HuH-7.5 (cell line): ENCODE measurements around the gene FTL.
A peak's percentile ranks its signal among the peaks of the same experiment; 100 is the strongest.

ENCODE experiments used
- DNase-seq: peaks from one replicate; pipeline ENCODE4 v3.0.0; 2011; ENCODE audit warnings: low spot score

Gene FTL

DNA sequence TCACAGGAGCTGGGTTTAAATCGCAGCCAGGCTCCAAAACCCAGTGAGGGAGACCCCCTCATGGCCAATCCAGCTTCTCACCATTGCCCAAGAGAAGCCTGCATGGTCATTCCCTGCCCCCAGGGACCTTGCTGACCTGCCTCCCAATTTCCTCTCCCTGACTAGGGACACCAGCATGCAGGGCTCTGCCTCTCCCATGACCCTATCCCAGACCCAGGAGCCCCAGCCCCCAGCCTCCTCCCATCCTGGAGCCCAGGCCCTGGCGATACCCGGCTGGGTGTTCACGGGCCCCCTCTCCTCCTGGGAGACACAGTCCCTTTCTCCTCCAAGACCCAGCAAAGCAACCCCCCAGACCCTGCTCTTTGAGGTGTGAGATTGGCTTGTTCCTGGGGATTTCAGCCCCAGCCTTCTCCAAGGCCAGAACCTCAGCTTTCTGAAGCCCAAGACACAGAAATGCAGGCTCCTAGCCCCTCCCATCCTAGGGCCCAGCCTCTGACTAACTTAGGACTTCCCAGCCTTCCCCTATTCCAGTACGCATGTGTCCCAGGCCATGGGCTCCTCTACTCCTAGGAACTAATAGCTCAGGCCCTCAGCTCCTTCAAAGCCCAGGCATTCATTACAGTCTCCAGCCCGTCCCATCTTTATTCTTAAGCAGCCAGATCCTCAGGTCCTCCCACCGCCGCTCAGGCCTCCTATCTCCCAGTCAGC lies 26.9 kb downstream of the FTL start:
- DNase-seq: peak; percentile 65

DNA sequence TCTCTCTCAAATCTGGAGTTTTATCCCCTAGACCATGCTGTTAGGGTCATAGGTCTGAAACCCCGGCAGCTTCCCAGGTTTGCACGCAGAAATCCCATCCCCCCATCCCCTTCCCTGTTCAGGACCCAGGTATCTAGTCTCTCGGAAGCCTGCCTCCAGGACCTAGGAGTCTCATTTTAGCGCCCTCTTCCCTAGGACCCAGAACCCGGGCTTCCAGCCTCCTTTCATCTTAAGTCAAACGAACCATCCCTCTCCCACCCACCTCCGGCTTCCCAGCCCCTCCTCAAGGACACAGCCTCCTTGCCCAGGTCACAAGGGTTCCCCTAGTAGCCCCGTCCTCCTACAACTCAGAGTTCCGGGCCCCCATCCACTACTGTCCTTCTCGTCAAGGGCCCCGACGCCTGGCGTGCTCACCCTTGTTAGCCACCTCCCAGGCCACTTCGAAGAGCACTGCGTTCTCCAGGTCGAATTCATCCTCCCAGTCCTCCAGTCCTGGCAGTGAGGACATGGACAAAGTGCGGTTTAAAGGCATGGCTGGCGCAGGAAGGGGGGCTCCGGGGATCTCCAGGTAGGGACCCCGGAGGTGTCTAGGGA lies 27.6 kb downstream of the FTL start:
- DNase-seq: no peak

DNA sequence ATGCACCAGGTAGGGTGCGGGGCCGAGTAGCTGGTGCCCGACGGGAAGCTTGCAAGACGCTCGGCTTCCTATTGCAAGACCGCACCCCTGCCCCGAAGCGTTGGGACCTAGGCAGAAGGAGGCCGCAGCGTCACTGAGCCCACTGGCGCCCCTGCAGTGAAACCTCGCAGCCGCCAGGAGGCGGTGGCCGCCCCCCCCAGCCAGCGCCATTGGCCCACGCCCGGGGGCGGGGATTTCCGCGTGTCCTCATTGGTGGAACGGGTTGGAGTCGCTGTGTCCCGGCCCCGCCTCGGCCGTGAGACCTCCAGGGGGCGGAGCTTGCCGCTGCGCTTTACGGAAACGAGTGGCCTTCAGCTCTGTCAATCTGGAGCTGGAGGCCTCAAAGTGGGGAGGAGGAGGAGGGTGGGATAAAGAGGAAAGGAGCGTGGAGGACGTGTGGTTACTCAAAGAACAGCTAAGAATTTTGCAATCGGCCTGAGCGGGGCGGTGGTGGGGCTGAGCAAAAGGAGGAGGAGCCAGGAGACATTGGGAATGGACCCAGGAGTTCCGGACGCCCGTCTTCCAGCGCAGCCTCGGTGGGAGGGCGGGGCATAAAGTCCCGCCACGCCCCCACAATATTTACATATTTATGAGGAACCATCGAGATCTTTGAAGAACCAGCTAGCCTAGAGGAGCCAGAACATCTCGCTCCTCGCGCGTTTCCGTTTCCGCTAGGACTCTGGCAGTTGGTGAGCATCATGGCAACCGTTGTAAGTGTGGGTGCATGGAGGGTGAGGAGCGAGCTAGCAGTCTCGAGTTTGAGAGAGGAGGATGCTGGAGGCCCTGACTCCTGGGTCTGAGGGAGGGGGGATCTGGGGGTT lies 28.3 kb downstream of the FTL start, which contains the start of the genes GYS1 and RUVBL2:
Gene GYS1, minus strand, starts transcription at position 135 of the 860 bp plus-strand sequence. CDS start 197 bp downstream, outside the sequence.
Gene RUVBL2, plus strand, starts transcription at position 713 of the 860 bp plus-strand sequence. Its CDS starts 25 bp downstream, at position 738.
- DNase-seq: peak; percentile 98

DNA sequence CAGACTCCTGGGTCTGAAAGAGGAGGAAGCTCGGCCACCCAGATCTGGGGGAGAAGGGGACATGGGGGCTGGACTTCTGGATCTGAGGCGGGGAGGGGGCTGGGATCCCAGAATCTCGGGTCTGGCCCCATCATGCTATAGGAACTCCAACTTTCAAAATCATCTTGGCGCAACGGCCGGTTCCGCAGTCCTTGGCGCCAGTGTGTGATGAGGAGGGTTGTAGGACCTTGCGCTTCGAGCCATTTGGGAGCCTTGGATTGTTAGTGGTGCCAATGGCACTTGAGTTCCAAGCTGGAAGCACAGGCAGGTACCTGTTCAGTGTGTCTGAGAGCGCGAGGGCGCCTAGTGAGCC lies 28.9 kb downstream of the FTL start:
- no peak for DNase-seq

DNA sequence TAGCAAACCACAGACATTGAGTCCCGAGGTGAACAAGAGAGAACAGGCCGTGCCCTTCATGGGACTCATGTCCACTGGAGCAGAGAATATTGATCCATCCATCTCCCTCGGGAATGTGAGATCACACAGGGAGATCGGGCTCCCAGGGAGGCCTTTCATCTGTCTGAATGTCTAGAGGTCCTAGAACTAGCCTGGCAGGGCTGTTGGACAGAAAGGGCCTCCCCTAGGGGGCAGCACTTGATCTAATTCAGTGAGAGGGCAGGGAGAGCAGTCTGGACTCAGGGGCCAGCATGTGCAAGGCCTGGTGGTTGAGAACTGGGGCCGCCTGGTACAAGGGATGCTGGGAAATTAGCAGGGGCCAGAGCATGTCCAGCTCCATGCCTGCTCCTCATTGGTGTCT lies 32.9 kb downstream of the FTL start:
- peak; percentile 76 for DNase-seq

DNA sequence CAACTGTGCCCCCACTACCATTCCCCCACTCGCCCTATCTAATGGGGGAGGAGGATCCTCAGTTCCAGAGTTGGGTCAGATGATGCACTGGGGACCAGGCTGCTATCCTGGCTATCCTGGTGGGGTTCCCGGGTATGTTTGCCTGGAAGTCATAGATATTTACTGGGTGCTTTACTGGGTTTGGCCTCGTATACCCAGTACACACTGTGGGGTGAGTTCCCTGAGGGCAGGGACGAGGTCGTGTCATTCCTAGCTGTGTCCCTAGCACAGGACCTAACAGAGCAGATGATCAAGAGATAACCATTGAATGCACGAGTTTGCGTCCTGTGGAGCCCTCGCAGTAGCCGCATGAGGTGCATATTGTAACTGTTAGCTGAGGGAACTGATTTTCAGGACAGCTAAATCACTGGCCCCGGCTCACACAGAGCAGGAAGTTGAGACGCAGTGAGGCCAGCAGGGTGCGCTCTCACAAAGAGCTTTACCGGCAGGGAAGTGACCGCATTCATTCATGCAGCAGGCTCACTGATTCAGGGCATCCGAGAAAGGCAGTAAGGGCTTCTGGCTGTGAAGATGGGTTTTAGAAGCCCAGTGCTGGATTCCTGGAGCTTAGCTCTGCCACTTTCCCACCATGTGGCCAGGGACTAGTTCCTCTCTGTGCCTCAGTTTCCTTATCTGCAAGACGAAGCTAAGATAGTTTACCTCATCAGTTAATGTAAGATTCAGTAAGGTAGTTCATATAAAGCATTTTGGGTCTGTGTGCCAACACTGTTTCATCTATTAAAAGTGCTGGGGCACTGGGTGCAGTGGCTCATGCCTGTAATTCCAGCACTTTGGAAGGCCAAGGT lies 34.6 kb downstream of the FTL start:
- DNase-seq: peak; percentile 68

DNA sequence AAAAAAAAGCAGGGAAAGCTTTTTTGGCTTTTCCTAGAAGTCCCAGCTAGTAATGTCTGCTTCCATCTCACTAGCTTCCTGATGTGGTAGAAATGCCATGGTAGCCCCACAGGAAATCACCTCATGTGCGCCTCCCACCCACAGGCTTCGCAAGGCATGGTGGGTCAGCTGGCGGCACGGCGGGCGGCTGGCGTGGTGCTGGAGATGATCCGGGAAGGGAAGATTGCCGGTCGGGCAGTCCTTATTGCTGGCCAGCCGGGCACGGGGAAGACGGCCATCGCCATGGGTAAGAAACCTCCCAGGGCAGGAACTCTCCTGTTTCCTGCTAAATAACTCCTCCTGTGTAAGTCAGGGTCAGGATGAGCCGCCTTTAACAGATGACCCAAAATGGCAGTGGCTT lies 39.0 kb downstream of the FTL start:
- no peak for DNase-seq

DNA sequence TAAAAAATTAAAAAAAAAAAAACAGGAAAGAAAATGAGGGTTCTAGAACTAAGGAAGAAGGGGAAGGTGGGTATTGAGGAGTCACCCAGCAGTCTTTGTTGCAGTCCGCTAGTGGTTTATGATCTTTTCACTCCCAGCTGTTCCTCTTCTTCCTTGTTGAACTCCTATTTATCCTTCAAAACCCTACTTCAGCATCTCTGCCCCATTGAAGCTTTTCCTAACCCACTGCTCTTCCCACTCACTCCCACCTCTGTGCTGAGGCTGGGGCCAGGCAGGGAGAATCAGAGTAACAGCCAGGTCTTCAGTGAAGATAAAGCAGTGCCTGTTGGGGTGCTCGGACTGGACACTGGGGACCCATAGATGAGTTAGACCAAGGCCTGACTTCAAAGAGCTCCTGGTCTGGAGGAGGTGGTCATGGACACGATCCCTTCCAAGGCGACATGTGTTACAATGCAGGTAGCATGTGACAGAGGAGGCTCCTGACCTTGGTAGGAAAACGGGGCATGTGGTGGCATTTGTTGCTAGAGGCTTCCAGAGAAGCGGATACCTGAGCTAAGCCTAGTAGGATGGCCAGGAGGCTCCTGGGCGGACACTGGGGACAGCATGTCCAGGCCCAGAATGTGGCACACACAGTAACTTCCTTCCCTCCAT lies 40.0 kb downstream of the FTL start:
- no peak for DNase-seq

DNA sequence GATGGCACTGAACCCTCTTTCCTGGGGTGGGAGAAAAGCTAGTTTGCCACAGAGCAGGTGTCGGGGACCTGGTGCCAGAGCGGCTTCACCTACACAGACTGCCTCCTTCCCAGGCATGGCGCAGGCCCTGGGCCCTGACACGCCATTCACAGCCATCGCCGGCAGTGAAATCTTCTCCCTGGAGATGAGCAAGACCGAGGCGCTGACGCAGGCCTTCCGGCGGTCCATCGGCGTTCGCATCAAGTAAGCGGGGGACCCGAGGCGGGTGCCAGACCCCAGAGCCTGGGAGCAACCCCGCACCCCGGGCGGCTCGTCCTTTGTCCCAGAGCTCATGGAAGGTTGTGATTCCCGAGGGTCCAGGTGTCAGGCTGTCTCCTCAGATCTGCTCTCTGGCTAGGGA lies 41.8 kb downstream of the FTL start:
- DNase-seq: no peak

DNA sequence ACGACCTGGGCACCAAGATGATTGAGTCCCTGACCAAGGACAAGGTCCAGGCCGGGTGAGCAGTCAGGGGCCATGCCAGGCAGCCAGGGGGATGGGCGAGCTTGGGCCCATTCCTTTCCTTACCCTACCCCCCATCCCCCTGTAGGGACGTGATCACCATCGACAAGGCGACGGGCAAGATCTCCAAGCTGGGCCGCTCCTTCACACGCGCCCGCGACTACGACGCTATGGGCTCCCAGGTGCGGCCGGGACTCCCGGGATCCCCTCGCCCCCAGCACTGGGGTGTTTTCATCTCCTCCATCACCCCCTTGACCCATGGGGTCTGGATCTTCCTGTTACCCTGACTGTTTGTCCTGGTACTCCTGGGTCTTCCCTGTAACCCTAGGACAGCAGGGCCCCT lies 44.7 kb downstream of the FTL start:
- no peak for DNase-seq

DNA sequence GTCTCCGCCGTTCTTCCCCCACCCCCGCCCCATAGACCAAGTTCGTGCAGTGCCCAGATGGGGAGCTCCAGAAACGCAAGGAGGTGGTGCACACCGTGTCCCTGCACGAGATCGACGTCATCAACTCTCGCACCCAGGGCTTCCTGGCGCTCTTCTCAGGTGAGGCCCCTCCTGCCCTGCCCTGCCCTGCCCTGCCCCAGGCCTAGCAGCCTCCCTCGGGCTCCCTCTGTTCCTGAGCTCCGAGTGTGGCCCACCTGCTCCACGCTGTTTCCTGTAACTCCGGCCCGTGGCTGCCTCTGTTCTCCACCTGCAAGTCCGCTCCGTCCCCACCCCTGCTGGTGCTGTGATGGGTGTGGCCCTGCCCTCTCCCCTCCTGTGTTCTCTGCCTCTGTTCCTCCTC lies 45.3 kb downstream of the FTL start:
- no peak for DNase-seq

DNA sequence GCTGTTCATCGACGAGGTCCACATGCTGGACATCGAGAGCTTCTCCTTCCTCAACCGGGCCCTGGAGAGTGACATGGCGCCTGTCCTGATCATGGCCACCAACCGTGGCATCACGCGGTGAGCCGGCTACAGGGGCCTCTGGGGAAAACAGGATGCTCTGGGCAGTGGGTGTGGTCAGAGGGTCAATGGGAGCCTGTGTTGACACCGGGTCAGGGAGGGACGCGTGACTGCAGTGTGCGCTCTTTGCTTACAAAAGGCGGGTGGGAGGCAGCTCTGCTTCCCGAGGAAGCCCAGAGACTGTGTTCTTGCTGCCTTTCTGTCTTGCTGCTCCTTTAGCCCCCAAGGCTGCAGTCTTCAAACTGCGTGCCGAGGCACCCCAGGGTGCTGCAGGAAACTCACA lies 46.1 kb downstream of the FTL start:
- DNase-seq: no peak

DNA sequence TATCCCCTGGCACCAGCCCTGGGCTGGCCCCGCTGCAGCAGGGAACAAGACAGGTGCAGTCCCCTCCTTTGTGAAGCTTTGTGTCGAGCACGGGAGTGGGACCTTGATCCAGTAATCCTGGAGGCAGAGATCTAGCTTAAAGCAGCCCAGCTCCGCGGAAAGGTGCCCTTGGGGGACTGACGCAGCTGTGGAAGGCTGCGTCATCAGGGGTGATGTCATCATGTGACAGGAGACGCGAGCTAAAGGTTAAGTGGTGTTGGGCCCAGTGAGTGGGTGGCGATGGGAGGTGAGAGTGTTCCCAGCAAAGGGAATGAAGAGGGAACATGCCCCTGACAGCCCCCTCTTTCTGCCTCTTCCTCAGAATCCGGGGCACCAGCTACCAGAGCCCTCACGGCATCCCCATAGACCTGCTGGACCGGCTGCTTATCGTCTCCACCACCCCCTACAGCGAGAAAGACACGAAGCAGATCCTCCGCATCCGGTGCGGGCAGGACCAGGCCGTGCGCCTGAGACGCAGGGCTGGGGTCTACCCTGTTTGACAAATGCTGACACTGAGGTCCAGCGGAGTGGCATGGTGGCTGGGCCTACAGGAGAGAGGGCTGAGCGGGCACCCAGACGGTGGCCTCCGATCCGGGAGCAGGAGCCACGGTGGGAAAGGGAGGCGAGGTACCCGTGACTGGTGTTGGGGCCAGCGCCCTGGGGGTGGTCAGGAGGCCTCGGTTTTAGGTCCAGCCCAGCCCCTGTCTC lies 49.2 kb downstream of the FTL start:
- no peak for DNase-seq

DNA sequence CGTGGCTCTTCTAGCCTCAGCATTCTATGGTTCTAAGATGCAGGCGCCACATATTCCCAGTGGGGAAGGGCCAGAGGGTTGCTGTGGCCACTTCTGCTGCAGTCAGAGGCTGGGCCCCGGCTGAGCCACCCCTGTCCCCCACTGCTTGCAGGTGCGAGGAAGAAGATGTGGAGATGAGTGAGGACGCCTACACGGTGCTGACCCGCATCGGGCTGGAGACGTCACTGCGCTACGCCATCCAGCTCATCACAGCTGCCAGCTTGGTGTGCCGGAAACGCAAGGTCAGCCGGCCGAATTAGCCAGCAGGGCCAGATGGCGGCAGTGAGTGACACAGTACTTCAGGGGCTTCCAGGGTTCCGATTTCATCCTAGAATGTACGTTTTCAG lies 49.8 kb downstream of the FTL start:
- DNase-seq: no peak

DNA sequence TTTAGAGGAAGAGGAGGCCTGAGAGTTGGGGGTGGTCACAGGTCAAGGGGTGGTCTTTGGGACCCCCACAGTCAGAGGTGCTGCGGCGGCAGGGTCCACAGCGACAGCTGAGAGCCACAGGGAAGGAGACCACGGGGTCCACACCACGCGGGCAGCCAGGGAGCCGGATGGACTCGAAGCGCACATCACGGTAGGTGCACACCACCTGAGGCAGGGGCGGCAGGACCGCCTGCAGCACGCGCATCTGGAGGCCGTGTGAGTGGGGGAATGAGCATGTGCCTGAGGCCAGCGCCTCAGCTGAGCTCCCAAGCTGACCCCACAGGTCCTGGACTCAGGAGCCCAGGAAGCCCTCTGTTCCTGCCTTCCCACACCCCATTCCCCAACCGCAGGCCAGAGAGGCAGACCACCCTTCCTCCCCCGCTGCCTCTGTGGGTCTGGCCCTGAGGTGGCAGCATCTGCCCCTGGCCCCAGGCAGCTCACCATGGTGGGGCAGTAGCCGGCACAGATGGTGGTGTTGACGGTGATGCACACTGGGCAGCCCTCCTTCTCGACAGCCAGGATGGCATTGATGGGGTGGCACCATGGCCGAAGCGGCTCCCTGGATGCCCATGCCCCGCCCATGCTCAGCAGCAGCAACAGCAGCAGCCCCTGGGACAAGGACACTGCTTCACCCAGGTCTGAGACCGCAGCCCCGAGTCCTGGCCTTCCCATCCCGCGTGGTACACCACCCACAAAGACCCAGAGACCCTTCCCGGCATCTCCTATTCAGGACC lies 51.1 kb downstream of the FTL start:
- no peak for DNase-seq
